ENCODE measurements around the gene GRIK4.
A peak's percentile ranks its signal among the peaks of the same experiment; 100 is the strongest.

Gene GRIK4

DNA sequence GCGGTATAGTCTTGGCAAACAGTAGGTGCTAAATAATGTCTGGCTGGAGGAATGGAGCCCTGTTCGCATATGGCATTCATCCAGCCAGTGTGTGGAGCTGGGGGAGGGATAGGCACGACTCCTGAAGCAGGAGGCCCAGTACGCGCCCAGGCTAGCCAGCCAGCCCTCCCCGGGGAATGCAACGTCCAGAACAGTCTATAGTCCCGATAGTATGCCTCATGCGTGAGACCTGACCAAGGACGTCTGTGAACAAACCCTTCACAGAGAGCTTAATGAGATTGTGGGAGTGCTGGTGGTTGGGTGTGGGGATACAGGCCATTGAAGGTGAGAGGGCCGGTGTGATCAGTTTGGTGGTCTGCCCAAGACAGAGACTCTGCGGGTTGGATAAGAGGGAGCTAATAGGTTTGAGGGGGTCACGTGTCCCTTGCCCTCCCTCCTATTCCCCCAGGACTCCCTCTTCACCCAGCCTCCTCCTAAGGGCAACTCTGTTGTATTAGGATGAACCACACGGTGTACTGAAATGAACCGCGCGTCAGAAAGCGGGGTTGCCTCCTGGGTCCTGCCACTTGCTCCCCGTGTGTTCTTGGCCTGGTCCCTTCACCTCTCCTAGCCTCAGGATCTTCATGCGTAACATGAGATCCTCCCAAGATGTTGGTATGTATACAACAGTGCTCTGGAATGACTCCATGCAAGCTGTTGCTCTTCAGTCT lies 987 bp upstream of the GRIK4 start:
- DNase-seq, result no peak

DNA sequence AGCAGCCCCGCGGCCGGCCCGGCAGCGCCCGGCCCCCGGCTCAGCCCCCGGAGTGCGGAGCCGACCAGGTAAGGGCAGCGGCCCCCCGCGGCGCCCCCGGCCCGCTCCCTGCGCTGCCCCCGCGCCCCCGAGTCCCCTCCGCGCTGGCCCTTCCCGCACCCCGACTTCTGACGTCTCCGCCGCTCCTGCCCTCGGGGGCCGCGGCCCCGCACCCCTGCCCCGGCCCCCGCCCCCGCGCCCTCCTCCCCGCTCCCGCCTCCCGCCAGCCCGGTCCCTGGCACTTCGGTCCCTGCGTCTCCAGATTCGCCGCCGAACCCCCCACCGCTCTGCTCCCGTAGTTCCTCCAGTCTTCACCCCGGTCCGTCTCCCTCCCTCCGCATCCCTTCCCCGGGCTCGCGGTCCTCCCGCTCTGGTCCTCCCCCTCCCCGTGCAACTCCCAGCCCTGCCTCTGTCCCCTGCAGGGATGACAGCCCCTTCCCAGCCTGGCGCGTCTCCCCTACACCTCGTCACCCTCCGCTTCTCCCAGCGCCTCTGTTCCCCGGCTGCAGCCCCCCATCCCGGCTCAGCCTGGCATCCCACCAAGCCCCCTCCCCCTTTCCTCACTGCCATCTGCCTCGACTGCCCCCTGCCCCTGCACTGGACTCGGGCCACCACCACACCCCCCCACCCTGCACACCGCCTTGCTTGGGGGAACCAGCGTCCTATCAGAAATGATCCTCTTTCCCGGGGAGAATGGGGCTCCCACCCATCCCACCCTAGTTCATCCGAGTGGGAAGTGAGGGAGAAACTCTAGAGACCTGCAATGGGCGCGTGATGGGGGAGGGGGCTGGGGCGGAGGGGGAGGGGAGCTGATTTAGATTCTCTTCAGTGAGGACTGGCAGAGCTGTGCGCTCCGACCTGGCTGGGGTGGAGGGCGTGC lies 531 bp downstream of the GRIK4 start:
- no peak for DNase-seq

DNA sequence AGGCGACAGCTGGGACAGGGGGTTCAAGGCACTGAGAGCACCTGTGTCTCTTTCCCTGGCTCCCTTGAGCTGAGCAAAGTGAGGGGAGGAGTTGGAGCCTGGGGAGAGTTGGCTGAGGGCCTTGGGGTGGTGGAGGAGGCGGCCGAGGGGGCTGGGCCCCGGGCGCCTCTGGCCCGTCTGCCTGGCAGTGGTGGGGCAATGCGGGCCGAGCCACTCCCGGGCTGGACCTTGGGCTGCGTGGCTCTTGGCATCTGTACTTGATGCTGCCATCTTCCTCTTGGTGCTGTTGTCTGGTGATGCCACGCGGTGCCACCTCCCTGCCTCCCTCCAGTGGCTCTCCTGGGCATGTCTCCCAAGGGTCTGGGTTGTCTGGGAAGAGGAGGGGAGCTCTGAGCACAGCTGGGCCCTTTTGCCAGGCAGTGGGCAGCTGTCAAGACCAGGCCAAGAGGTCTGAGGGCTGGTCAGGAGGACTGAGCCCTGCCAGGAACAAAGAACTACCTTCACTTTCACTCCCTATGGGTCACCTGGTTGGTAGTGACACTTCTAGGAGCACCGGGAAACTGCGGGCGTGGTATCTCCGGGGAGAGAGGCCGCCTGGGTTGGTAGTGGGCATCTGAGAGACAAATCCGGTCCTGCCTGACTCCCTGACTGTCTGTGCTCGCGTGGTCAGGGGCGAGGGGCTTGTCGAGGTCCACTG lies 1.3 kb downstream of the GRIK4 start:
- DNase-seq, result peak; percentile 59

DNA sequence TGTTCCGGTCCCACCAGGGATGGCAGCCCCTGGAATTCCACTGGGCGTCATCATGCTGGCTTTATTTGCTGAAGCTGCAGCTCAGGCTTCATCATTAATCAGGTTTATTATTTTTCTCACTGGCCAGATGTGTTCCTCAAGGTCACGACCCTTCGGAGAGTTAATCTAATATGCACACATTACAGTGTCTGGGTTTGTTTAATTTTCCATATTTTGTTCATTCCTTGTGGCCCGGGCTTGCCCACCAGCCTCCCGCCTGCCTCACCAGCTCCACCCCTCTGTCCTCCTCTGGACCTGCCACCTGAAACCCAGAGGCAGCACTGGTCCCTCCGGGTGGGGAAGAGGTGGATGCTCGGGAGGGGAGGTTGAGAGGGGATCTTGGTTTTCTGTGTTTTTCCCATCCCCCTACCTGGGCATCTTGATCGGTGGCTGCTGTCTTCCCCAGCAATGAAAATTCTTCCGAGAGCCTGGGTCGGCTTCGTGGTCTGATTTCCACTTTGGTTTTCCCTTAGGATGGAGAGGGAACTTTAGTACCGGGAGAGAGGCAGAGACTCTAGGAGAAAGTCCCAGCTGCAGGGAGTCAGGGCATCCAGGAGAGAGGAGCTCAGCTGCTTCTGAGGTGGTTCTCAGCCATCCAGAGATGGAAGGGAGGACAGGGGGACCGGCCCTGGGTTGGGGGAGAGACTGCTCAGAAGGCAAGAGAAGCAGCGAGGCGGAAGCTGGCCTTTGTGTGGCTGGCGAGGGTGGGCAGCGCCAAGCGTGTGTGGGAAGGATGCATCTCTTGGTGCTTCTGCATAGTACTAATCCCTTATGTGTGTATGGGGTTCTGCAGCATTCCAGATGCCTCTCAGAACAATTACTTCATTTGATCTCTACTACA lies 2.1 kb downstream of the GRIK4 start:
- no peak for DNase-seq

DNA sequence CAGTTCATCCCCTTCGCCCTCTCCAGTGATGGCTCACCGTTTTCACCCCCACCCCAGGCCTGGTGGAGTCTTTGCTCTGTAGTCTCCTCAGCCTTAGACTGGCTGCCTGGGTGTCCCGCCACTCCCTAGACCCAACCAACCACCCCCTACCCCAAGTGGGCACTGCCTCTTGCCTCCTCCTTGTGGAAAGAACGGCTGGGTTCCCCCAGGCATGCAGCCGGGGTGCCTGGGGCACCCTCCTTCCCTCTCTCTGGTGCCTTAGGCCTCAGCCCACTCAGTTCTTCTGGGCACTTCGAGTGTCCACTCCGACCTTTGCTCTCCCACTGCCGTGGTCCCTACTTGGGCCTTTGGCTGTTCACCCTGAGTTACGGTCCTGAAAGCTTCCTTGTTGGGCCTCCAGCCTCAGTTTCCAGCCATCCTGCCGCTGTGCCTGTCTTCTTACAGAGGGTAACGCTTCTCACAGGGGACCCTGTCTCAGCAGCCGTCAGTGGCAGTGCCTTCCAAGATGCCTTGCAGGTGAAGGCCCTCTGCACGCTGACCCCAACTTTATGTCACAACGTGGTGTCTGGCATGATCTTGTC lies 3.1 kb downstream of the GRIK4 start:
- DNase-seq, result no peak

DNA sequence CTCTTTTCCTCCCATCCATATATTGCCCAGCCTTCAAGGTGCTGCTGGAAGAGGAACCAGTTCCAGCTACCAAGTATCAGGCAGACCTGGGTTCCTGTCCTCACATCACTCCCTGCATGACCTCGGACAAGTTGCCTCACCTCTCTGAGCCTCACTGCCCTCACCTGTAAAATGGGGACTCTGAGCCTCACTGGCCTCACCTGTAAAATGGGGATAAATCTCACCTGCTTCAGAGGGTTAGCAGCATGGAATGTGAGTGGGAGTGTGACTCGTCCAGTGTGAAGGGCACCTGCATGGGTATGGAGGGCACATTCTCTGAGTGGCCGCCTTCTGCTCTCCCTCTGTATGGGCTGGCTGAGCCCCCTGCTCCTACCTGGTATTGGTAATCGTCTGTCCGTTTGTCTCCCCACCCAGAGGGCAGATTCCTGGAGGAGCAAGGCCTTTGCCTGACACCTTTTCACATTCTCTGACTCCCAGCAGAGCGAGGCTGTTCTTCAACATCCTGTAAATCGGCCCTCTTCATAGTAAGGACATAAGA lies 3.7 kb downstream of the GRIK4 start:
- no peak for DNase-seq

DNA sequence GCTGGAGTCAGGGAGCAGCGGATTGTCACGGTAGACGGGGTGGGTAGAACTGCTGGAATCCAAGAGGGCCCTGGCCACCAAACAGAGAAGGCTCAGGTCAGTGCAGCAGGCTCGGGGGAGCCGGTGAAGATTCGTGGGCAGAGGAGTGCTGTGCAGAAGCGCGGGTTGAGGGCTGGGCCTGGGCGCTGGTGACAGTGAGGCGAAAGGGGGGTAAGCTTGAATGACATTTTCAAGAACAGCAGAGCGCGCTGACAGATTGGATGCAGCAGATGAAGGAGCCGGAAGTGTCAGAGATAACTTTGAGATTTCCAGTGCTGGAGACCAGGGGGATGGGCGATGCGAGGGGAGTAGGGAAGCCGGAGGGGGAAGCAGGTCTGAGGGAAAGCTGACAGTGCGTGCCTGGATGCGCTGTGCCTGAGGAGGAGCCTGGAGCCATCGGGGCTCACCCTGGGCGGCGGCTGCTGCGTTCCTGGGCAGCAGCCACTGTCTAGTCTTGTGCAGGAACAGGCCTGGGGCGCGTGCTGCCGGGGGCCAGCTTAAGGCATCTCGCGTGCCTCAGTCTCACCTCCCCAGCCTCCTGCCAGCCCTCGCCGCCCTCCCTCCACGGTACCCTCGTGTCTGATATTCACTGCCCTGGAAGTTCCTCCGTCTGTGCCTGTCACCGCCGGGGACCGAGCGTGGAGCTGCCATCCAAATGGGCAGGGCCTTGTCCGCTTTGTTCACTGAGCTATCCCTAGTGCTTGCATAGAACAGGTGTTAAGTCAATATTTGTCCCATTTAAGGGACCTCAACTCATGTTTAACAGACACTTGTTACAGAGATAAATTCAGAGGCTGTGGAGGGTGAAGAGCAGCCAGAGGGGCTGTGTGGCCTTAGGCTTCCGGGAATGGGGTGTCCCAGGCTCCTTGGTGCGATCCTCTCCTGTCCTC lies 5.2 kb downstream of the GRIK4 start:
- no peak for DNase-seq

DNA sequence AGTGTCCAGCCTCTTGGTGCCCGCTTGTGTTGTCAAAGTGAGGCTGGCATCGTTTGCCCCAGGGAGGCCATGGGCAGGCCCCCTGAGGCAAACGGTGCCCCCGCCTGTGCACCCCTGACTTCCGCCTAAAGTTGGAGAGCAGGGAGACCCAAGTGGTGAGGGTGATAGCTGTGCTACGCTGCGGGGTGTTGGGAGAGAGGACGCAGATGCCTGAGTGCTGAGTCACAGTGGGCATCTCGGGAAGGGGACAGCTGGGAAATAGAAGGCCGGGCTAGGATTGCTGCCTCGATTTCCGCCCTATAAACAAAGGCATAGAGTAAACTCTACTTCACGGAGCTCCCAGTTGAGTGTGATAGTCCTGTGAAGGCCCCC lies 5.8 kb downstream of the GRIK4 start:
- DNase-seq, result no peak

DNA sequence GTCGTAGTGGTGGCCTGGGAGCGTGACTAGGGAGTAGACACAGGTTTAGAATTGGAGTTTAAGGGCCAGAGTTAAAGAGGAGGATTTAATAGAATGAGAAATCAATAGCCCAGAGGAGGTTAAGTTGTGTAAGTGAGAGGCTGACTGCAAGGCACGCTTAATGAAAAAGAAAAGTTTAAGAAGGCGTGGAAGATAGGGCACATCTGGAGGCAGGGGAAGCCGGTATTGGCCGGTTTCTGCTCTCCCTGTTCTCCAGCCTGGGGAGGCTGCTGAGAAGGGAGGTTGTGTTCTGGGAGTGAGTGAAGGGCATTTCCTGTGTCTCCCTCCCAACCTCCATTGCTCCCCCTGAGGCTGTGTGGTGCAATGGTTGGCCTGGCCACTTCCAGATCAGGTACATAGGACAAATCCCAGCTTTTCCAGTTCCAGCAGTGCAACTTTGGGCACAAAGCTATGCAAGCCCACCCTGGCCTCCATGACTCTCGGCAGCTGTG lies 6.3 kb downstream of the GRIK4 start:
- no peak for DNase-seq

DNA sequence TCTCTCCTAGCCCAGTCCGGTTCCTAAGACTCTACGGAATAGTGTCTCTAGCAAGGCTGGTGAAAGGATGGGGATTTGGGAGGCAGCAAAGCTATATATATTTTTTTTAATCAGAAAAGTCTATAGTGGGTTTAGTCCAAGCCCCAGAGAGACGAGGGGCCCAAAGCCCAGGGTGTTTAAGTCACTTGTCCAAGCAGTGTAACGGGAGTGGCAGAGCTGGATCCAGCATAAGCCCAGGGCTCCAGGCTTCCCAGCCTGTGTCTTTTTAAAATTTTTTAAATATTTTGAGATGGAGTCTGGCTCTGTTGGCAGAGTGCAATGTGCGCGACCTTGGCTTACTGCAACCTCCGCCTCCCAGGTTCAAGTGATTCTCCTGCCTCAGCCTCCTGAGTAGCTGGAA lies 6.8 kb downstream of the GRIK4 start:
- no peak for DNase-seq

DNA sequence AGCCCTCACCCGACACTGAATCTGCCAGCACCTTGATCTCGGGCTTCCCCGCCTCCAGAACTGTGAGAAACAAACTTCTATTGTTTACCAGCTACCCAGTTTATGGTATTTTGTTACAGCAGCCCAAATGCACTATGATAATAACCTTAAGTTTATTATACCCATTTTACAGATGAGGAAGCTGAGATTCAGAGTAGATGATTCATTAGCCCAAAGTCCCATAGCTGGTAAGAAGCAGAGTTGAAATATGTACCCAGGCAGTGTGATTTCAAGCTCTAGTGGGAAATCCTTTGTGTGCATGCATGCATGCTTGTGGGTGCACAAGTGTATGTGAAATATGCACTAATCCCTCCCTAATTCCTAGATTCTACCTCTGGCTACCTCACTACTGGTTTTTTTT lies 7.9 kb downstream of the GRIK4 start:
- no peak for DNase-seq

DNA sequence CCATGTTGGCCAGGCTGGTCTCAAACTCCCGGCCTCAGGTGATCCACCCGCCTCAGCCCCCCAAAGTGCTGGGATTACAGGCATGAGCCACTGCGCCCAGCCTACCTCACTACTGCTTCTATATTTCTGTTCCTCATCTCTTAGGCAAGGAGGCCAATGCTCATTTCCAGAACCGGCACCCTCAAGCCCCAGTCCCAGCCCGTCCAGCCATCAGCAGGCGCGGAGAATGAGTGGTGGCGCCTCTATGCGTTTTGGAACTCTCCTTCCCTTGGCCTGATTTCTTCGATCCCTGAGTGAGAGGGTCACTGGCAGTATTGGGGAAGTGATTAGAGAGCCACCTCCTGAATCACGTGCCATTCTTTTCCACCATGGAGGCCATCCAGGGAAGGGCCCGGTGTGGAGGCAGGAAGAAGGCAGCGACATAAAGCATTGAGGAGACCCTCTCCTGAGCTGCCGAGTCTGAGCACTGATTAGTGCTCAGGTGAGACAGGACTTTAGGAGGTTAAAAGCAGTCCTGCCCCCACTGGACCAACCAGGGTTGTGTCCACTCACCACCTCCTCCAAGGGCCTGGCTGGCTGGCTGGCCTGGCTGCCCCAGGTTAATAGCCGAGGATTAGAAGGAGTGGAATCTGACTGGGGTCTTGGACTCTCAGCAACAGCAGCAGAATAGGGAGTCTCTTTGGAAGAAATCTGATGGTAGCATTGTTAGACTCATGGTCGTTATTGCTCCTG lies 8.7 kb downstream of the GRIK4 start:
- no peak for DNase-seq

DNA sequence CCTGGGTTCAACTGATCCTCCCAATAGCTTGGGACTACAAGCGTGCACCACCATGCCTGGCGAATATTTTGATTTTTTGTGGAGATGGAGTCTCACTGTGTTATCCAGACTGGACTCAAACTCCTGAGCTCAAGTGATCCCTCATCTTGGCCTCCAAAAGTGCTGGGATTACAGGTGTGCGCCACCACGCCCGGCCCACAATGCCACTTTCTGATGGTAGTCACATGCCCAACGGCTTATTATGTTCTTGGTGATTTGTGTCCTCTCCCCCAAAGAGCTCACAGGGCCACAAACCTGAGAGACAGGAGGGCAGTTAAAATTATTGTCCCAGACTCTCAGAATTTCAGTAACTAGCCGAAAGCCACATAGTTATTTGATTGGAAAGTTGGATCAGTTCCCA lies 9.6 kb downstream of the GRIK4 start:
- DNase-seq, result no peak

DNA sequence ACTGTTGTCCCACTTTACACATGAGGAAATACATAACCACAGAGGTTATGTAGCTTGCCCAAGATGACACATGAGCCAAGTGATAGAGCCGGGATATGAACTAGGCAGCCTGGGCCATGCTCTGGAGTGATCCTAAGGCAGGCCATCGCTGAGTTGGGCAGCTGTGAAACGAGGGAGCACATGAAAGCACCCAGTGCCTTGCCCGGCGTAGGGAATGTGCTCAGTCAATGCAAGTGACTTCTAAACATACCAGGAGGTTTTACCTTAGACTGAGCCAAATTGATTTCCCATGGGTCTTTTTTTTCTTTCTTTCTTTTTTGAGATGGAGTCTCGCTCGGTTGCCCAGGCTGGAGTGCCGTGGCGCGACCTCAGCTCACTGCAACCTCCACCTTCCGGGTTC lies 10.5 kb downstream of the GRIK4 start:
- no peak for DNase-seq

DNA sequence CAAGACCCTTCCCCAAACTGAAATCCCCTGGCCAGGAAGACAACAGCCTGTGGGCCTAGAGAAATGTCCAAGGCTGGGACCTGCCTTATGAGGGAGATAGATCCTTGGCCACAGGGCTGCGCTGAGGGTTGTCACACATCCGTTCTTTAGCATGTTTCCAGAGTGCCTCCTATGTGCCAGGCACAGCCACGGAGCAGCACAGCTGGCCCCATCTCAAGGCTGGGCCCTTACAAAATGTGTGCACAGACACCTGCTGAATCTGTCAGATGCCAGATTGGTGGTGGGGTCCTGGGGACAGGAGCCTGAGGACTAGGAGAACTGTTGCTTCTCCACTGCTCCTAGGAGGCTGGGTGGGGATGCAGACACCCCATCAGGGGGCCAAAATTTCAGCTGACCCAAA lies 11.2 kb downstream of the GRIK4 start:
- DNase-seq, result no peak

DNA sequence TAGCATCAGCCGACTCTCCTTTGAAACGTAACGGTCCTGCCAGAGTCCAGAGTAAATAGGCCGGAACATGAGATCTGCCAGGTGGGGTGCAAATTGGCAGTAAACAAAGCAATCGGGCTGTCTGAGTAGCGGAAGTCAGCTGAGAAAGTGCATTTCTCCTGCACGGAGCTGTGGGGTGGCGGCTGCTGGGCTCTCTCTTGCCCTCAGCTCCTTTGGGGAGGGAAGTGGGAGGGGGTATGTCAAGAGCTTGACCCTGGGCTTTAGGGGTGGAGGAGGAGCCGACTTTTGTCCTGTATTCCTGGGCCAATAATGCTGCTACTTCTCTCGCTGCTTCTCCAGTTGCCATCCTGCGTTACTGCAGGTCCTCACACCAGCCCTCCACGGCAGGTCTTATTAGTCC lies 11.6 kb downstream of the GRIK4 start:
- DNase-seq, result peak; percentile 43

DNA sequence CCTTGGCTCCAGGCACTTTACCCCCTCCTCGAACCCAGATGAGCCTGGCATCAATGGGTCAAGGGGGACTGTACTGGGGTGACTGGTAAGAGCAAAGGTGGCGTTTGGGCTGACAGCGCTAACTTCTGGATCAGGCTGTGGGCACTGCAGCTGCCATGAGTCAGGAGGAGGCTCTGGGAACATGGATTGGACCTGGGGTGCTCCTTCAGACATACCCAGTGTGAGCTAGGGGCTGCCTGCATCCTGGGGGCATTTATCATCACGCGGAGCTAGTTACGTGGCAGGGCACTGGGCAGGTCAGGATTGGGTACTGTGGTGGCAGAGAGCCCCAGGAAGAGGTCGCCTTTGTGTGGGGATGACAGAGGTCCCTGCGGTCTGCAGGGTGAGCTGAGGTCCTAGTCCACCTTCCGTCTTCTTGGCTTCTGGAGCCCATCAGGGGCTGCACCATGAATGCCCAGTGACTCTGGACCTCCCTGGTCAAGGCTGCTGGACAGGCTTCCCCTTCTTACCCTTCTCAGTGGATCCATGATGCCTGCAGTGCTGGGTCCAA lies 13.1 kb downstream of the GRIK4 start:
- no peak for DNase-seq

DNA sequence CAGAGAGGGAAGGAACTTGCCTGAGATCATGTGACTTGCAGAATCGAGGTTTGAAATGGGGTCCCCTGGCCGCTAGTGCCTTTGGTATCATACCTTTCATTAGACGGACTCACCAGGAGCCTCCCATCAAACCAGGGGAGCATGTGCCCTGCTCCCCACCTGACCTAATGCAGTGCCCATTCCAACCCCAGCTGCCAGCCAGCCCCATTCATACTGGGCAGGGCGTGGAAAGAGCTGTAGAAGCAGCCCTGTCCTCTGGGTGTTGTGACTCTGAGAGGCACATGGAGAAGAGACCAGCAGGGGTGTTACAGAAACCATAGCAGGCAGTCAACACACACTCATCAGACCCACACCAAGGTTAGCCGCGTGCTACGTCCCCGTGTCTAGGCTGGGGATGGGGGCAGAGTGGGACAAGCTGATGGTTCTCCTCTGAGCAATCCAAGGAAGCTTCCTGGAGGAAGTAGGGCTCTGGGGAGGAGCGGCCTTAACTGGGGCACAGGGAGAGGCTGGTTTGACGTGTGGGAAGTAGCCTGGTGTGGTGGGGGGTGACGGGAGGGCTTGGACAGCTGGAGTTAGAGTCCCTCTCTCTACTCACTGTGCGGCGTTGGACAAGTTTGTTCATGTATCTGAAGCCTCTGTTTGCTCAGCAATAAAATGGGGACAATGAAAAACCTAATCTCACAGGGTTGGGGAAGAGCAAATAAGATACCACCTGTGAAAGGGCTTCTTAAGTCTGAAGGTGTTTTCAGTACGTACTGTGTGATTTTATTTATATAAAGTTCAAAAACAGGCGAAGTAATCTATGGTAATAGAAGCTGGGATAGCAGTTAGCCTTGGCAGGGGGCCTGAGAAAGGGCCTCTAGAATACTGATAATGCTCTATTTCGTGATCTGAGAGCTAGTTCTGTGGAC lies 14.0 kb downstream of the GRIK4 start:
- DNase-seq, result no peak

DNA sequence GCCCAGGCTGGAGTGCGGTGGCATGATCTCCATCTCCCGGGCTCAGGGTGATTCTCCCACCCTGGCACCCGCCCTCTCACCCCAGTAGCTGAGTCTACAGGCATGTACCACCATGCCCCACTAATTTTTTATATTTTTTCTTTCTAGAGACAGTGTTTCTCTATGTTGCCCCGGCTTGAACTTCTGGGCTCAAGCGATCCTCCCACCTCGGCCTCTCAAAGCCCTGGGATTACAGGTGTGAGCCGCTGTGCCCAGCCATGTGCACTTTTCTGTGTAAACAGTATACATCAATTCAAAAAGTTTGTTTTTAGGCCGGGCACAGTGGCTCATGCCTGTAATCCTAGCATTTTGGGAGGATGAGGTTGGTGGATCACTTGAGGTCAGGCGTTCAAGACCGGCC lies 14.7 kb downstream of the GRIK4 start:
- no peak for DNase-seq

All from NCI-H1105 (cell line).